ENCODE measurements around the gene C1orf167.

Gene C1orf167

DNA sequence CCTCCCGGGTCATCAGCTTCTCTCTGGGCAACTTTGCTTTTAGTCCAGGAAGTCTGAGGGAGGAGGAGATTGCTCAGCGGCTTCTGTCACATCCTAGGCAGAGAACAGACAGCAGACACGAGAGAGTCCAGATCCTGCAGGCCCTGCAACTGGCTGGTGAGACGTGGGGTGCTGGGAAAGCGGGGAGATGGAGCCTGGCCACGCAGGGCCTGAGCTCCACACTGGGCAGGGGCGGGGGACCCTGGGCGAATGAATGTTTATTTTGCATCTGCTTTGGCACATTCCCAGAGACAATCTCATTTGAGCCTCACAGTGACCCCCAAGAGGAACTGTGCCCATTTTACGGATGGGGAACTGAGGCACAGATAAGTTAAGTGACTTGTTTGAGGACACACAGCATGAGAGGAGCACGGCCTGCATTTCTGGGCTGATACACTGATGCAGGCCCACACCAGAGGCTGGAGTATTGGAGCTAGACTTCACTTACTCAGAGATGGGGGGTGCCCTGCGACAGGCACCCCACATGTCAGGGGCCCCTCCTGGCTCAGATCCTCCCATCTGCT is 9.6 kb downstream of the C1orf167 start:
- TF ChIP-seq, protein P1, sequence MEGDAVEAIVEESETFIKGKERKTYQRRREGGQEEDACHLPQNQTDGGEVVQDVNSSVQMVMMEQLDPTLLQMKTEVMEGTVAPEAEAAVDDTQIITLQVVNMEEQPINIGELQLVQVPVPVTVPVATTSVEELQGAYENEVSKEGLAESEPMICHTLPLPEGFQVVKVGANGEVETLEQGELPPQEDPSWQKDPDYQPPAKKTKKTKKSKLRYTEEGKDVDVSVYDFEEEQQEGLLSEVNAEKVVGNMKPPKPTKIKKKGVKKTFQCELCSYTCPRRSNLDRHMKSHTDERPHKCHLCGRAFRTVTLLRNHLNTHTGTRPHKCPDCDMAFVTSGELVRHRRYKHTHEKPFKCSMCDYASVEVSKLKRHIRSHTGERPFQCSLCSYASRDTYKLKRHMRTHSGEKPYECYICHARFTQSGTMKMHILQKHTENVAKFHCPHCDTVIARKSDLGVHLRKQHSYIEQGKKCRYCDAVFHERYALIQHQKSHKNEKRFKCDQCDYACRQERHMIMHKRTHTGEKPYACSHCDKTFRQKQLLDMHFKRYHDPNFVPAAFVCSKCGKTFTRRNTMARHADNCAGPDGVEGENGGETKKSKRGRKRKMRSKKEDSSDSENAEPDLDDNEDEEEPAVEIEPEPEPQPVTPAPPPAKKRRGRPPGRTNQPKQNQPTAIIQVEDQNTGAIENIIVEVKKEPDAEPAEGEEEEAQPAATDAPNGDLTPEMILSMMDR (IDR thresholded peaks at IDR 0.05; ENCODE audit: low read depth, low read length) = no peak
- TF ChIP-seq, protein P2, sequence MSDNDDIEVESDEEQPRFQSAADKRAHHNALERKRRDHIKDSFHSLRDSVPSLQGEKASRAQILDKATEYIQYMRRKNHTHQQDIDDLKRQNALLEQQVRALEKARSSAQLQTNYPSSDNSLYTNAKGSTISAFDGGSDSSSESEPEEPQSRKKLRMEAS (IDR thresholded peaks at IDR 0.05; ENCODE audit: low read depth, low read length) = no peak
- TF ChIP-seq POLR2A (IDR thresholded peaks at IDR 0.05; ENCODE audit: extremely low read depth, insufficient read length) = no peak
- no peak for TF ChIP-seq MYC (IDR thresholded peaks at IDR 0.05; ENCODE audit: low read depth, low read length)
- no peak overlapping the region for H3K4me3 ChIP-seq (ENCODE audit: low read depth, low read length)
- no peak for DNase-seq (ENCODE audit: low read depth)

DNA sequence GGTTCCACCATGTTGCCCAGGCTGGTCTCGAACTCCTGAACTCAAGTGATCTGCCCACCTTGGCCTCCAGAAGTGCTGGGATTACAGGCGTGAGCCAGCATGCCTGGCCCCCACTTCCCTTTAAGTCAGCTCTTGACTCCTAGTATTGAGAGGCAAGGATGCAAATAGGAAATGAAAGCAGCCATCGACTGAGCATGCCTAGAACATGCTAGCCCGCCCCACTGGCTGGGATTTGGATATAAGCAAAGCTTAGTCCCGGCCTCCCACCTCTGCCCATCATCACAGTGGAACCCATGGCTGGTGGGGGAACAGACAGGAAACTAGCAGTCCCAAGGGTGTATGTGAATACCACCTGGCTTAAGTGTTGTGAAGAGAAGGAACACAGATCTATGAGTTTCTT is 10.5 kb downstream of the C1orf167 start:
- DNase-seq (ENCODE audit: low read depth) = peak; percentile 25
- no peak overlapping the region for H3K4me3 ChIP-seq (ENCODE audit: low read depth, low read length)

DNA sequence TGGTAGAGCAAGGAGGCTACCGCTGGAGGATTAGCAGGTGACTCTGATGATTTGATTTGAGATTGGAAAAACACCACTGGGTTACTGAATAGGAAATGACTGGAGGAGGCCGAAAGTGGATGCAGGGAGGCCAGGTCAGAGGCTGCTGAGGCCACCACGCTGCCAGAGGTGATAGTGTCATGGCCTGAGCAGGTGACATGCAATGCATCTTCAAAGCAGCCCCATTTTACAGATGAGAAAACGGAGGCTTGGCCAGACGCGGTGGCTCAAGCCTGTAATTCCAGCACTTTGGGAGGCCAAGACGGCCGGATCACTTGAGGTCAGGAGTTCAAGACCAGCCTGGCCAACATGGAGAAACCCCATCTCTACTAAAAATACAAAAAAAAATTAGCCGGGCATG is 12.8 kb downstream of the C1orf167 start:
- DNase-seq (ENCODE audit: low read depth) = no peak
- no peak for TF ChIP-seq MYC (IDR thresholded peaks at IDR 0.05; ENCODE audit: low read depth, low read length)
- TF ChIP-seq, protein P2 (IDR thresholded peaks at IDR 0.05; ENCODE audit: low read depth, low read length) = no peak
- TF ChIP-seq POLR2A (IDR thresholded peaks at IDR 0.05; ENCODE audit: extremely low read depth, insufficient read length) = no peak
- TF ChIP-seq, protein P1 (IDR thresholded peaks at IDR 0.05; ENCODE audit: low read depth, low read length) = no peak
- H3K4me3 ChIP-seq (ENCODE audit: low read depth, low read length) = no peak overlapping the region

More for the DNA sequence above, 10.5 kb downstream of the C1orf167 start:
- TF ChIP-seq POLR2A (IDR thresholded peaks at IDR 0.05; ENCODE audit: extremely low read depth, insufficient read length) = no peak

DNA sequence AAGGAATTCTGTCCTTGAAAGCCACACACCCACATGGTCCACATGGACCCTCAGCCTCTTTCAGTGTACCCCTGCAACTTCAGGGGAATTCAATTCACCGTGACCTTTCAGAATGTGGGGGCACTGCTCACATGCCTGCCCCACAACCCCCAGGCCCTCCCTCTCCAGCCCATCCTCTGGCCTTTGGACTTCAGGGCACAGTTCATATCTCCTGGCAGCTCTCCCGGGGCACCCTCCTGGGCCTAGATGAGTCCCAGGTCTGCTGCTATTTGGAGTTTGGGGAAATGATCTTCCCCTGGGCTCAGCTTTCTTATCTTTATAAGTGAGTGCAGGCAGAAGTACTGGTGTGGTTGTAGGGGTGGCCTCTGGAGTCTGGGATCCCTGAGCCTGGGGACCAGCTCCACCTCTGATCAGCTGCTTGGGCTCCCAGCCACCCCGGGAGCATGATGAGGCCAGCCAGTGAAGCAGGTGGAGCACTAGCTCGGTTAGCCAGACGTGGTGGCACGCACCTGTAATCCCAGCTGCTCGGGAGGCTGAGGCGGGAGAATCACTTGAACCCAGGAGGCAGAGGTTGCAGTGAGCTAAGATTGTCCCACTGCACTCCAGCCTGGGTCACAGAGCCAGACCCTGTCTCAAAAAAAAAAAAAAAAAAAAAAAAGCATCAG is 15.8 kb downstream of the C1orf167 start:
- DNase-seq (ENCODE audit: low read depth) = no peak
- TF ChIP-seq MYC (IDR thresholded peaks at IDR 0.05; ENCODE audit: low read depth, low read length) (no peak), POLR2A (IDR thresholded peaks at IDR 0.05; ENCODE audit: extremely low read depth, insufficient read length) (no peak)
- TF ChIP-seq, protein P1 (IDR thresholded peaks at IDR 0.05; ENCODE audit: low read depth, low read length) = no peak
- TF ChIP-seq, protein P2 (IDR thresholded peaks at IDR 0.05; ENCODE audit: low read depth, low read length) = no peak
- H3K4me3 ChIP-seq (ENCODE audit: low read depth, low read length) = no peak overlapping the region

DNA sequence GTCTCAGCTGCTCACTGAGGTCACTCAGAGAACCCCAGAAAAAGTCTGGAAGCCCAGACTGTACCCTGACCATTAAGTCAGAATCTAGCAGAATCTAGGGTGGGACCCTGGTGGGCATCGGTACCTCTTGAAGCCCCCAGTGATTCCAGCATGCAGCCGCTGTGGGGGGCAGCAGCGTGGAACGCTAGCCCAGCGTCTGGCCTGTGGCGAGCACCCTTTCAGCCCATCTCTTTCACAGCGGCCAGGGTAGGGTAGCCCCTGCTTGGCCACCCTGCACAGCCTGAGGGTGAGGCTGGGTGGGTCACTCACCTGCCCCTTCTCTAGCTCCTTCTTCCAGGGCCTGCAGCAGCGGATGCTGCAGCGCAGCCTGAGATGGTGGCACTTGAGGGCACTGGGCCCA is 16.3 kb downstream of the C1orf167 start:
- no peak for DNase-seq (ENCODE audit: low read depth)
- TF ChIP-seq, protein P1 (IDR thresholded peaks at IDR 0.05; ENCODE audit: low read depth, low read length) = no peak
- TF ChIP-seq, protein P2 (IDR thresholded peaks at IDR 0.05; ENCODE audit: low read depth, low read length) = no peak
- no peak for TF ChIP-seq MYC (IDR thresholded peaks at IDR 0.05; ENCODE audit: low read depth, low read length)
- TF ChIP-seq POLR2A (IDR thresholded peaks at IDR 0.05; ENCODE audit: extremely low read depth, insufficient read length) = no peak
- no peak overlapping the region for H3K4me3 ChIP-seq (ENCODE audit: low read depth, low read length)

DNA sequence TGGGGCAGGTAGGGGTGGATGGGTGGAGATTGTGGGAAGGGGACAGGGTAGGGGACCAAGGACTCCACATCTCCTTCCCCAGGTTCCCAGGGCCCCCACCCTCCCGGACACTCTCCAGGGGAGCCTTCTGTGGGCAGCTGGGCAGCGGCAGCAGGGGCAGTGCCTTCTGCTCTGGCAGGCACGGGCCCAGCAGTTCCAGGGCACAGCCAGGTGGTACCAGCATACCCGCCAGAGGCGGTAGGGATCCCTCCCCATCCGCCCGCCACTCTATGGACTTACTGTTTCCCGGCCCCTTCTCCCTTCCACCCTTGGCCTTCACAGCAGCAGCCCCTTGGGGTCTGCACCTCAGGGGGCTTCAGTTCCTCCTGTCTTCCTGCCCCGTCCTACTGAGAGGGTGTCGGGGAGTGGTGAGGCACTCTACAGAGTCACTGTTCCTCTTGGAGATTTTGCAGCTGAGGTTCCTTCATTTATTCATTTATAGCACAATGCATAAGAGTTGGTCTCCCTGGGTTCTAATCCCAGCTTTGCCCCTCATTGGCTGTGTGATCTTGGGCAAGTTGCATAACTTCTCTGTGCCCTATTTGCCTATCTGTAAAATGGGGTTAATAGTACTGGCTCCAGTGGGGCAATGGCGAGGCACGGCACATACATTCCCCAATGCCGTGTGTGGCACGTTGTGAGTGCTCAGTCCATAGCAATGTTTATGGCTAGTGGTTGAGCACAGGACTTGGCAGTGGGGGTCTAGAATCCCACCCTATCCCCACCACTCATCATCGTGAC is 17.0 kb downstream of the C1orf167 start:
- no peak overlapping the region for H3K4me3 ChIP-seq (ENCODE audit: low read depth, low read length)
- no peak for DNase-seq (ENCODE audit: low read depth)
- no peak for TF ChIP-seq MYC (IDR thresholded peaks at IDR 0.05; ENCODE audit: low read depth, low read length)
- TF ChIP-seq, protein P2 (IDR thresholded peaks at IDR 0.05; ENCODE audit: low read depth, low read length) = no peak
- TF ChIP-seq, protein P1 (IDR thresholded peaks at IDR 0.05; ENCODE audit: low read depth, low read length) = no peak
- no peak for TF ChIP-seq POLR2A (IDR thresholded peaks at IDR 0.05; ENCODE audit: extremely low read depth, insufficient read length)

All from NB4 (cell line).